Bladder microvascular endothelial cell (primary cell): Measurements from ENCODE around the gene GLYATL3. TPM values are rescaled to one million over a fixed set of nuclear protein-coding genes. Genes with fewer than 3 reads are reported as not detected.

Source experiments
- total RNA-seq: library from RNA; depleted of rRNA; stranded (reverse); fragments of >200 nt; gene quantifications from 2 replicates; pipeline ENCODE4 v1.2.3, GENCODE V29; 2014

Gene GLYATL3
- total RNA-seq, result not detected in 2 replicates

GRCh38 chr6:49499623-49500022 lies at the start of gene GLYATL3:
GLYATL3 (plus strand) TSS chr6:49499923; CDS start chr6:49511991, 12,068 bp downstream.

GRCh38 chr6:49462927-49463611 lies 36.7 kb upstream of the GLYATL3 start, which contains the start of the genes CENPQ and MMUT:
CENPQ (plus strand) TSS chr6:49463370; CDS start chr6:49470177, 6,807 bp downstream.
MMUT (minus strand) TSS chr6:49463253; CDS start chr6:49459466, 3,787 bp downstream.

GRCh38 chr6:49550492-49551077 lies 50.9 kb downstream of the GLYATL3 start, which contains the start of gene C6orf141:
C6orf141 (plus strand) TSS chr6:49550668; CDS start chr6:49550793, 125 bp downstream.

Other genes with a start within 250 kb of the GLYATL3 start
- gene MMUT, start 36.7 kb upstream of the GLYATL3 start, total RNA-seq, result 9.2 and 16.4 TPM in 2 replicates
- 4.8 and 6.6 TPM in 2 replicates for gene CENPQ, start 36.6 kb upstream of the GLYATL3 start, total RNA-seq
- 20.6 and 55.0 TPM in 2 replicates for gene C6orf141, start 50.7 kb downstream of the GLYATL3 start, total RNA-seq
- gene RHAG, start 136.9 kb downstream of the GLYATL3 start, total RNA-seq, result not detected in 2 replicates
- not detected in 2 replicates for gene CRISP2, start 213.6 kb downstream of the GLYATL3 start, total RNA-seq
- not detected in 2 replicates for gene CRISP3, start 244.5 kb downstream of the GLYATL3 start, total RNA-seq